ENCODE data around the gene EPB41L2. TPM values are rescaled to one million over a fixed set of nuclear protein-coding genes. Genes with fewer than 3 reads are reported as not detected.

EPB41L2 gene
- total and polyA plus RNA-seq, 2 donors from 2014 or later: 19.6 to 111 TPM

- FAIRE-seq: no peak
These were observed 25.7 kb downstream of the EPB41L2 start for GRCh38 chr6:131037194-131037897.

DNA sequence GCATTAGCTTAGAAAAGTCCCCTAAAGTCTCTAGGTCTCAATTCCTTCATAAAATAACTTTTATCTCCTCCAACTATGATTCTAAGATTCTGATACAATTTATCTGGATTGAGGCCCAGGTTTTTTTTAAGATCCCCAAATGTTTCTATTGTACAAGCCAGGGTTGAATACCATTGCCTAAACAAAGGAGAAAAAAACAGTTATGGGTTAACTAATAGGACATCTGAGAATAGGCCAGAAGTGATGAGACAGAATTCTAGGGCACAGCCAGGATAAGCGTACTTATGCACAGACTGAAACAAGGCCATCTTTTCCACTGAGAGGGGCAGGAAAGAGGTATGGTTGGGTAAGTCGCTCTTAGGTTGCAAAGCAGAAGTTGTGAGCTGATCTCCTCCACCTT, 26.4 kb downstream of the EPB41L2 start:
- H3K9me3 ChIP-seq (ENCODE audit: control insufficient read depth in 2 of 3, insufficient read depth in 1 of 3, low read length in 3 of 3): no peaks in the 10 kb centered on the region
- intact Hi-C loops (cut with DNase I): no loop called here
- no peaks in the 10 kb centered on the region for H3K27me3 ChIP-seq (ENCODE audit: control insufficient read depth, insufficient read depth, low read length)
- FAIRE-seq (no peak), DNase-seq (no peak)
- no peaks in the 10 kb centered on the region for H3K36me3 ChIP-seq (ENCODE audit: control insufficient read depth in 2 of 3, insufficient read depth in 3 of 3, low read length in 3 of 3)
- H3K27ac ChIP-seq (ENCODE audit: low read depth in 2 of 2, low read length in 2 of 2): no peak overlapping the region
- peaks cover 0 to 6% (median 0%) of the 10 kb centered on the region in 3 donors for H3K4me1 ChIP-seq (ENCODE audit: control insufficient read depth in 2 of 3, insufficient read depth in 2 of 3, low read depth in 1 of 3, low read length in 3 of 3)
- H3K4me3 ChIP-seq (ENCODE audit: low read length in 3 of 3): no peak overlapping the region
- TF ChIP-seq, protein P1, sequence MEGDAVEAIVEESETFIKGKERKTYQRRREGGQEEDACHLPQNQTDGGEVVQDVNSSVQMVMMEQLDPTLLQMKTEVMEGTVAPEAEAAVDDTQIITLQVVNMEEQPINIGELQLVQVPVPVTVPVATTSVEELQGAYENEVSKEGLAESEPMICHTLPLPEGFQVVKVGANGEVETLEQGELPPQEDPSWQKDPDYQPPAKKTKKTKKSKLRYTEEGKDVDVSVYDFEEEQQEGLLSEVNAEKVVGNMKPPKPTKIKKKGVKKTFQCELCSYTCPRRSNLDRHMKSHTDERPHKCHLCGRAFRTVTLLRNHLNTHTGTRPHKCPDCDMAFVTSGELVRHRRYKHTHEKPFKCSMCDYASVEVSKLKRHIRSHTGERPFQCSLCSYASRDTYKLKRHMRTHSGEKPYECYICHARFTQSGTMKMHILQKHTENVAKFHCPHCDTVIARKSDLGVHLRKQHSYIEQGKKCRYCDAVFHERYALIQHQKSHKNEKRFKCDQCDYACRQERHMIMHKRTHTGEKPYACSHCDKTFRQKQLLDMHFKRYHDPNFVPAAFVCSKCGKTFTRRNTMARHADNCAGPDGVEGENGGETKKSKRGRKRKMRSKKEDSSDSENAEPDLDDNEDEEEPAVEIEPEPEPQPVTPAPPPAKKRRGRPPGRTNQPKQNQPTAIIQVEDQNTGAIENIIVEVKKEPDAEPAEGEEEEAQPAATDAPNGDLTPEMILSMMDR (IDR thresholded peaks at IDR 0.05; ENCODE audit: borderline replicate concordance, extremely low read depth, insufficient read depth): no peak
- H3K9ac ChIP-seq (ENCODE audit: low read length in 3 of 3): no peak overlapping the region

More at GRCh38 chr6:131037194-131037897, 25.7 kb downstream of the EPB41L2 start:
- H3K4me1 ChIP-seq (ENCODE audit: control insufficient read depth in 2 of 3, insufficient read depth in 2 of 3, low read depth in 1 of 3, low read length in 3 of 3): peaks cover 0 to 6% (median 0%) of the 10 kb centered on the region in 3 donors
- intact Hi-C loops (cut with DNase I): no loop called here
- no peaks in the 10 kb centered on the region for H3K36me3 ChIP-seq (ENCODE audit: control insufficient read depth in 2 of 3, insufficient read depth in 3 of 3, low read length in 3 of 3)
- no peaks in the 10 kb centered on the region for H3K9me3 ChIP-seq (ENCODE audit: control insufficient read depth in 2 of 3, insufficient read depth in 1 of 3, low read length in 3 of 3)
- TF ChIP-seq, protein P1 (IDR thresholded peaks at IDR 0.05; ENCODE audit: borderline replicate concordance, extremely low read depth, insufficient read depth): no peak
- H3K27me3 ChIP-seq (ENCODE audit: control insufficient read depth, insufficient read depth, low read length): no peaks in the 10 kb centered on the region
- H3K27ac ChIP-seq (ENCODE audit: low read depth in 2 of 2, low read length in 2 of 2): no peak overlapping the region
- no peak overlapping the region for H3K4me3 ChIP-seq (ENCODE audit: low read length in 3 of 3)
- DNase-seq: no peak
- no peak overlapping the region for H3K9ac ChIP-seq (ENCODE audit: low read length in 3 of 3)

DNA sequence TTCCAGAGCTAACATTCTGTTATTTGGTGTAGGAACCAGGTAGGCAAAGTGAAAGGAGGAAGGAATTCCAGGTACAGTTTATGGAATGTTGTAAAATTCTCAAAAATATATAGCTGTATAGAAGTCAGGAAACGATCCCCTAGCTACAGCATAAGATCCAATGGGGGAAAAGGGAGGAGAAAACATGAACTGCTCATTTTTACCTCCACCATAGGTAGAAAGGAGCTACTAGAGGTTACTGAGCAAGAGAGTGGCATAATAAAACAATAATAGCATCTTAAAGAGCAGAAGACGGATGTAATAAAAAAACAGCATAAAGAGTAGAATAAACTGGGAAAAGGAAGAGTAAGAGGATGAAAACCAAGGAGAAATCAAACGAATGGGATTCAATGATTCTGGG, 26.9 kb downstream of the EPB41L2 start:
- DNase-seq: no peak
- H3K9me3 ChIP-seq (ENCODE audit: control insufficient read depth in 2 of 3, insufficient read depth in 1 of 3, low read length in 3 of 3): no peaks in the 10 kb centered on the region
- H3K9ac ChIP-seq (ENCODE audit: low read length in 3 of 3): no peak overlapping the region
- peaks cover 0 to 6% (median 0%) of the 10 kb centered on the region in 3 donors for H3K4me1 ChIP-seq (ENCODE audit: control insufficient read depth in 2 of 3, insufficient read depth in 2 of 3, low read depth in 1 of 3, low read length in 3 of 3)
- H3K36me3 ChIP-seq (ENCODE audit: control insufficient read depth in 2 of 3, insufficient read depth in 3 of 3, low read length in 3 of 3): no peaks in the 10 kb centered on the region
- H3K27ac ChIP-seq (ENCODE audit: low read depth in 2 of 2, low read length in 2 of 2): no peak overlapping the region
- intact Hi-C loops (cut with DNase I): no loop called here
- FAIRE-seq: no peak
- no peak overlapping the region for H3K4me3 ChIP-seq (ENCODE audit: low read length in 3 of 3)
- H3K27me3 ChIP-seq (ENCODE audit: control insufficient read depth, insufficient read depth, low read length): no peaks in the 10 kb centered on the region
- TF ChIP-seq, protein P1 (IDR thresholded peaks at IDR 0.05; ENCODE audit: borderline replicate concordance, extremely low read depth, insufficient read depth): no peak

All from kidney (tissue), 14 donors.